WTC11 (cell line): ENCODE results near the gene STPG4. TPM values are rescaled to one million over a fixed set of nuclear protein-coding genes. Genes with fewer than 3 reads are reported as not detected.

ENCODE experiments used
- ATAC-seq: fragments of 200-7000 bp; cut with Tn5 transposase; 2 replicates; pipeline ENCODE4 v1.10.0; 2021; ENCODE audit warnings: mild to moderate bottlenecking, moderate library complexity
- CTCF ChIA-PET: fragments of 300-600 bp; sonication (Branson Sonifier 250); formaldehyde crosslinking; loops from one replicate; lab custom pipeline; 2021; ENCODE audit warnings: antibody characterized with exemption; lab: Charles Lee
- POLR2A ChIA-PET: fragments of 350-600 bp; sonication (Branson Sonifier 250); formaldehyde crosslinking; loops from one replicate; lab custom pipeline; 2021; ENCODE audit warnings: antibody characterized with exemption; lab: Charles Lee
- DNase-seq: peaks from one replicate; pipeline ENCODE4 v3.0.0; 2021; ENCODE audit warnings: low spot score
- H3K27ac Mint-ChIP-seq: 2 replicates; pipeline ENCODE4 v1.8.0; 2021; ENCODE audit warnings: mixed read lengths
- H3K27me3 Mint-ChIP-seq: 2 replicates; pipeline ENCODE4 v1.8.0; 2021; ENCODE audit warnings: low read depth, mild to moderate bottlenecking, moderate library complexity, mixed read lengths
- H3K36me3 Mint-ChIP-seq: 2 replicates; pipeline ENCODE4 v1.8.0; 2021; ENCODE audit warnings: mixed read lengths
- H3K4me1 Mint-ChIP-seq: 2 replicates; pipeline ENCODE4 v1.8.0; 2022; ENCODE audit warnings: mixed read lengths
- H3K4me3 Mint-ChIP-seq: 2 replicates; pipeline ENCODE4 v1.8.0; 2021; ENCODE audit warnings: mild to moderate bottlenecking, moderate library complexity, mixed read lengths
- H3K9me3 Mint-ChIP-seq: 2 replicates; pipeline ENCODE4 v1.8.0; 2021; ENCODE audit warnings: mixed read lengths
- AFF4 ChIP-seq: sonication (generic); formaldehyde crosslinking; IDR thresholded peaks from 2 replicates; pipeline ENCODE4 v1.8.1; 2023; ENCODE audit warnings: mild to moderate bottlenecking, missing genetic modification reagents, borderline replicate concordance
- AR ChIP-seq: fragments of 250-450 bp; sonication (Bioruptor Pico); IDR thresholded peaks from 2 replicates; pipeline ENCODE4 v1.9.0; 2021; ENCODE audit warnings: mild to moderate bottlenecking
- ATF2 ChIP-seq: sonication (generic); formaldehyde crosslinking; IDR thresholded peaks from 2 replicates; pipeline ENCODE4 v1.8.1; 2022; ENCODE audit warnings: low read depth, missing genetic modification reagents, borderline replicate concordance
- ATF3 ChIP-seq: sonication (generic); formaldehyde crosslinking; conservative IDR thresholded peaks from 2 replicates; pipeline ENCODE4 v1.8.1; 2022; ENCODE audit warnings: mild to moderate bottlenecking, missing genetic modification reagents
- ATF6 ChIP-seq: sonication (generic); formaldehyde crosslinking; IDR thresholded peaks from 2 replicates; pipeline ENCODE4 v1.8.1; 2023; ENCODE audit warnings: mild to moderate bottlenecking, missing genetic modification reagents
- ELF4 ChIP-seq: sonication (generic); formaldehyde crosslinking; IDR thresholded peaks from 2 replicates; pipeline ENCODE4 v1.8.1; 2022; ENCODE audit warnings: low read depth, mild to moderate bottlenecking, moderate library complexity, missing genetic modification reagents
- ERG ChIP-seq: fragments of 250-450 bp; sonication (Bioruptor Pico); IDR thresholded peaks from 2 replicates; pipeline ENCODE4 v1.8.0; 2021; ENCODE audit warnings: mild to moderate bottlenecking
- ETV6 ChIP-seq: sonication (generic); formaldehyde crosslinking; IDR thresholded peaks from 2 replicates; pipeline ENCODE4 v1.8.1; 2022; ENCODE audit warnings: mild to moderate bottlenecking, missing genetic modification reagents
- FOXK1 ChIP-seq: sonication (generic); formaldehyde crosslinking; IDR thresholded peaks from 2 replicates; pipeline ENCODE4 v1.8.0; 2022; ENCODE audit warnings: mild to moderate bottlenecking, moderate library complexity, missing genetic modification reagents
- IRF2 ChIP-seq: sonication (generic); formaldehyde crosslinking; IDR thresholded peaks from 2 replicates; pipeline ENCODE4 v1.8.0; 2022; ENCODE audit warnings: low read depth, missing genetic modification reagents, borderline replicate concordance
- KAT7 ChIP-seq: sonication (generic); formaldehyde crosslinking; IDR thresholded peaks from 2 replicates; pipeline ENCODE4 v1.8.1; 2023; ENCODE audit warnings: missing genetic modification reagents, mild to moderate bottlenecking, borderline replicate concordance
- SMAD3 ChIP-seq: sonication (generic); formaldehyde crosslinking; IDR thresholded peaks from 2 replicates; pipeline ENCODE4 v1.8.0; 2022; ENCODE audit warnings: missing genetic modification reagents, mild to moderate bottlenecking, borderline replicate concordance
- SOX15 ChIP-seq: fragments of 250-450 bp; sonication (Bioruptor Pico); IDR thresholded peaks from 2 replicates; pipeline ENCODE4 v1.9.0; 2021; ENCODE audit warnings: mild to moderate bottlenecking
- TEAD4 ChIP-seq: sonication (generic); formaldehyde crosslinking; IDR thresholded peaks from 2 replicates; pipeline ENCODE4 v1.8.0; 2022; ENCODE audit warnings: mild to moderate bottlenecking, missing genetic modification reagents
- ZBTB43 ChIP-seq: sonication (generic); formaldehyde crosslinking; IDR thresholded peaks from 2 replicates; pipeline ENCODE4 v1.8.1; 2023; ENCODE audit warnings: mild to moderate bottlenecking, missing genetic modification reagents
- ZNF121 ChIP-seq: sonication (generic); formaldehyde crosslinking; IDR thresholded peaks from 2 replicates; pipeline ENCODE4 v1.8.0; 2023; ENCODE audit warnings: missing genetic modification reagents
- ZNF263 ChIP-seq: sonication (generic); formaldehyde crosslinking; IDR thresholded peaks from 2 replicates; pipeline ENCODE4 v1.8.1; 2022; ENCODE audit warnings: low read depth, mild to moderate bottlenecking, moderate library complexity, missing genetic modification reagents
- ZNF671 ChIP-seq: fragments of 250-450 bp; sonication (Bioruptor Pico); IDR thresholded peaks from 2 replicates; pipeline ENCODE4 v1.8.0; 2021; ENCODE audit warnings: mild to moderate bottlenecking
- total RNA-seq: library from RNA; stranded (reverse); gene quantifications from 3 replicates; pipeline ENCODE4 v1.2.3, GENCODE V29; 2021

Gene STPG4
- total RNA-seq, 1 experiment from 2014 or later: not detected

GRCh38 chr2:47051562-47051961 lies 103.5 kb downstream of the STPG4 start:
- H3K36me3 Mint-ChIP-seq: 0 out of 2 replicates have a peak, but pooled peaks cover 2% of the 10 kb centered on the region
- no peak overlapping the region for H3K27ac Mint-ChIP-seq
- H3K4me1 Mint-ChIP-seq: peaks cover 13% of the 10 kb centered on the region
- POLR2A ChIA-PET: no interaction called here
- H3K27me3 Mint-ChIP-seq: no peaks in the 10 kb centered on the region
- ATAC-seq: no peak
- no peaks in the 10 kb centered on the region for H3K9me3 Mint-ChIP-seq
- CTCF ChIA-PET: interaction anchor here (1.1 kb wide), 1 partner anchor 8 kb away, joined by 3 read pairs; no protein-coding TSS in a partner anchor
- no peak for TF ChIP-seq ELF4 (CRISPR knock-in tag)
- TF ChIP-seq ATF6: no peak
- no peak for TF ChIP-seq ZBTB43
- TF ChIP-seq KAT7 (CRISPR knock-in tag): no peak
- TF ChIP-seq ZNF671: no peak
- no peak for TF ChIP-seq ZNF121 (CRISPR knock-in tag)
- no peak for TF ChIP-seq SOX15 (CRISPR knock-in tag)
- no peak overlapping the region for H3K4me3 Mint-ChIP-seq
- no peak for DNase-seq

GRCh38 chr2:47050762-47051161 lies 104.3 kb downstream of the STPG4 start:
- CTCF ChIA-PET: interaction anchor here (0.5 kb wide), 1 partner anchor 493 kb away, joined by 3 read pairs; no protein-coding TSS in a partner anchor
- TF ChIP-seq ATF3 (CRISPR knock-in tag) (no peak), SMAD3 (no peak), ZNF263 (CRISPR knock-in tag) (no peak), ERG (no peak), TEAD4 (no peak), ATF2 (CRISPR knock-in tag) (no peak)
- no peak overlapping the region for H3K27ac Mint-ChIP-seq
- DNase-seq: no peak
- H3K36me3 Mint-ChIP-seq: 0 out of 2 replicates have a peak, but pooled peaks cover 2% of the 10 kb centered on the region
- H3K4me1 Mint-ChIP-seq: peaks cover 5% of the 10 kb centered on the region
- no peaks in the 10 kb centered on the region for H3K27me3 Mint-ChIP-seq
- POLR2A ChIA-PET: no interaction called here
- no peak overlapping the region for H3K4me3 Mint-ChIP-seq
- H3K9me3 Mint-ChIP-seq: no peaks in the 10 kb centered on the region
- no peak for ATAC-seq

- POLR2A ChIA-PET: no interaction called here
- no peak for ATAC-seq
- no peak for DNase-seq
- Mint-ChIP-seq H3K4me1 (0 out of 2 replicates have a peak, but pooled peaks cover 5% of the 10 kb centered on the region), H3K9me3 (no peaks in the 10 kb centered on the region), H3K27me3 (no peaks in the 10 kb centered on the region), H3K36me3 (0 out of 2 replicates have a peak, but pooled peaks cover 2% of the 10 kb centered on the region), H3K4me3 (no peak overlapping the region), H3K27ac (no peak overlapping the region)
- CTCF ChIA-PET: interaction anchor here (0.5 to 1.2 kb wide), 3 partner anchors 34 to 493 kb away, joined by 3 read pairs; no protein-coding TSS in a partner anchor
- TF ChIP-seq FOXK1: no peak
- no peak for TF ChIP-seq IRF2 (CRISPR knock-in tag)
- TF ChIP-seq AFF4 (CRISPR knock-in tag): no peak
- TF ChIP-seq AR (CRISPR knock-in tag): no peak
- TF ChIP-seq ETV6 (CRISPR knock-in tag): no peak
Measured at GRCh38 chr2:47050021-47050760, 104.9 kb downstream of the STPG4 start.
